DMS53 (cell line): Measurements from ENCODE around the gene METRNL.
"Not testable (repeated sequence)": the region's sequence is repeated elsewhere in the genome, so short reads cannot be mapped to it uniquely, and the experiment has no call there.

Source experiments
- DNase-seq: peaks from one replicate; lab custom pipeline; 2025; lab: John Stamatoyannopoulos, UW

METRNL gene

DNA sequence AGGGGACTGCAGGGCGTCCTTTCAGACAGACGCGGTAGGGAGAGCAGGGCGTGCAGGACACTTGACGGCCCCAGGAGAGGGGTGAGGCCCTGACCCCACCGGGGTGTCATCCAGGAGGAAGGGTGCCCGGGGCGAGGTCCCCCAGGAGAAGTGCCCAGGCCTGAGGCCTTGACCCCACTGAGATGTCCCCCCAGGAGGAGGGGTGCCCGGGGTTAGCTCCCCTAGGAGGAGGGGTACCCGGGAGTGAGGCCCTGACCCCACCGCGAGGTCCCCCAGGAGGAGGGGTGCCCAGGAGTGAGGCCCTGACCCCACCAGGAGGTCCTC, 27.2 kb upstream of the METRNL start:
- no peak for DNase-seq

DNA sequence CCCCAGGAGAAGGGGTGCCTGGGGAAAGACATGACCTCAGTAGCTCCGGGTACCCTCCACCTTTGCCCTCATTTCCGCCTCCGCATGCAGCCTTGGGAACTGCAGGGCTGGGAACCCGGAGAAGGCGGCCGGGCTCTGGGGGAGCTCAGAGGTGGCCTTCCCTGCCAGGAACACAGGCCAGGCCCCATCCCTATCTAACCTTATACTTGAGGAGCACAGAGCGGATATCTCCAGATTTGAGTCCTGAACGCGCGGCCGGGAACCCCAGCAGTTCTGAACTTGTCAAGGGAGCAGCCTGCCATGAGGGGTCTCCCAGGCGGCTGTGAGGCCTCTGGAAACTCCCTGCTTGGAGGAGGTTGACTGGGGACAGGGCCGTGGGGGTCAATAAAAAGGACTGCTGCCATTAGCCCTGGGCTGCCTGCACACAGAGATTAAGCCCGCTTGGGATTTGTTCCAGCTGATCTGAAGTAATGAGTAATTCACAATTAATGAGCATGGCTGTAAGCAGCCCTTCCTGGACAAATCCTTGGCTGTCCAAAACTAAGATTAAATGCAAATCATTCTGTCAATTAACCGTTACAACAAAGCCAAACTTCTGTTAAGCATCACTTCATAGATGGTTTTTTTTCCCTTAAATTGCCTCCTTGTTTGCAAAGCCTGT, 26.3 kb upstream of the METRNL start:
- no peak for DNase-seq

GRCh38 chr17:83053739-83054451, 25.5 kb upstream of the METRNL start:
- DNase-seq = no peak

DNA sequence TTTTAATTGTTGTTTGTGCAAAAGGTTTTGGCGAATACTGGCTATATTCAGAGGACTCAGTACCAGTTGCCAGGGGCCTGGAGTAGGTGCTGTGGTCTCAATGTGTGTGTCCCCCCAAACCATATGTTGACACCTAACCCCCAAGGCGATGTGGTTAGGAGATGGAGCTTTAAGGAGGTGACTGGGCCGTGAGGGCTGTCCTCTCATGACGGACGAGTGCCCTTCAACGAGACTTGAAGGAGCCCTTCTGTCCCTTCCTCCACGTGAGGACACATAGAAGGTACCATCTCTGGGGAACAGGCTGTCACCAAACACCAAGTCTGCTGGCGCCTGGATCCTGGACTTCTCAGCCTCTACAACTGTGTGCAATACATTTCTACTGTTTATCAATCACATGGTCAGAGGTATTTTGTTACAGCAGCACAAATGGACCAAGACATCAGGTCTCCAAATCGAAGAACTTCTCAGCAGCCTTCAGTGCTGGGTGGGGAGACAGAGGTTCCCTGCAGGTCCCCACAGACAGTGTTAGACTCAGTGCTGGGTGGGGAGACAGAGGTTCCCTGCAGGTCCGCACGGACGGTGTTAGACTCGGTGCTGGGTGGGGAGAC, 24.8 kb upstream of the METRNL start:
- DNase-seq = no peak

GRCh38 chr17:83055176-83055575, 24.2 kb upstream of the METRNL start:
- not testable (repeated sequence) for DNase-seq

DNA sequence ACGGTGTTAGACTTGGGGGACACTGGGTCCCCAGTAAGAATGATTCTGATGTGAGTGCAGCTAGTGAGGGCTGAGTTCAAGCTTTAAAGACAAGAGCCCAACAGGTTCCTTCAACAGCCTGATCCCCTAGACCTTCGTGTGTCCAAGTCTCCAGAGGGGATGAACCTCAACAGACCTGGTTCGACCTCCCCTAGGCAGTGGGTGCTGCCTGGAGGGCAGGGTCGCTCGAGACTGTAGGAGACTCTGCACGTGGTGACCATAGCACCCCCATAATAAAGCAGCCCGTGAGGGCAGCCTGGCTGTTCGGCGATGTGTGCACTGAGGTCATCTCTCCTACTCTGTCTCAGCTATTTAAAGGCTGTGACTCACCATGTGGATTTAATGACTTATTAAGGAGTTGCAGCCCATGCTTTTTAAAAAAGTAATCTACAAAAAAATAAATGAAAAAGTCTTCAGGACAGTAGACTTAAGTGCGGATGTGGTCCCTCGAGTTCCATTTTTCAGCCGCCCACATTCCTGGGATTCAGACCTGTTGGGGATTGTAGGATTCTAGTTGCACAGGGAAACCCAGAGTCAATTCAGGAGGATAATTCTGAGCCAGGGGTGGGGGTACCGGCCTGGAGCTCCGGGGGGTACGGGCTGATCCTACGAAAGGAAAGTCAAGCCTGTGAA, 23.4 kb upstream of the METRNL start:
- DNase-seq = peak; percentile 60

GRCh38 chr17:83056583-83057396, 22.6 kb upstream of the METRNL start:
- no peak for DNase-seq

GRCh38 chr17:83057397-83057761, 22.0 kb upstream of the METRNL start:
- DNase-seq = no peak

- DNase-seq = no peak
Observed at GRCh38 chr17:83057793-83058265, 21.6 kb upstream of the METRNL start.

GRCh38 chr17:83058266-83058798, 21.1 kb upstream of the METRNL start:
- no peak for DNase-seq

DNA sequence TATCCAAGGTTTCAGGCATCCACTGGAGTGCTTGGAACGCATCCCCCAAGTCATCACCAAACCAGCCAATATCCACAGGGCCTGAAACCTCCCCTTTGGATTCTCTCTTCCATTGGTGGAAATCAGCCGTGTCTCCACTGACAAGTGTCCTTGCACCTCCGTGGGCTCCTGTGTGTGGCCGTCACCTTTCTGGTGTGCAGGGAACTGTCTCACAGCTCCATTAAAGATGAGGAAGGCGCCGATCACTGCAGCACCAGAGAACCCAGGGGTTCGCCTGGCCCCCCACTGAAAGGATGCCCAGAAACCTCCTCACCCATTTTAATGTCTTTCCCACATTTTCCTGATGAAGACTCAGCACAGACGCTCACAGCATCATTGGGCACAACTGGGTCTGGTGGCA, 17.8 kb upstream of the METRNL start:
- DNase-seq = no peak

DNA sequence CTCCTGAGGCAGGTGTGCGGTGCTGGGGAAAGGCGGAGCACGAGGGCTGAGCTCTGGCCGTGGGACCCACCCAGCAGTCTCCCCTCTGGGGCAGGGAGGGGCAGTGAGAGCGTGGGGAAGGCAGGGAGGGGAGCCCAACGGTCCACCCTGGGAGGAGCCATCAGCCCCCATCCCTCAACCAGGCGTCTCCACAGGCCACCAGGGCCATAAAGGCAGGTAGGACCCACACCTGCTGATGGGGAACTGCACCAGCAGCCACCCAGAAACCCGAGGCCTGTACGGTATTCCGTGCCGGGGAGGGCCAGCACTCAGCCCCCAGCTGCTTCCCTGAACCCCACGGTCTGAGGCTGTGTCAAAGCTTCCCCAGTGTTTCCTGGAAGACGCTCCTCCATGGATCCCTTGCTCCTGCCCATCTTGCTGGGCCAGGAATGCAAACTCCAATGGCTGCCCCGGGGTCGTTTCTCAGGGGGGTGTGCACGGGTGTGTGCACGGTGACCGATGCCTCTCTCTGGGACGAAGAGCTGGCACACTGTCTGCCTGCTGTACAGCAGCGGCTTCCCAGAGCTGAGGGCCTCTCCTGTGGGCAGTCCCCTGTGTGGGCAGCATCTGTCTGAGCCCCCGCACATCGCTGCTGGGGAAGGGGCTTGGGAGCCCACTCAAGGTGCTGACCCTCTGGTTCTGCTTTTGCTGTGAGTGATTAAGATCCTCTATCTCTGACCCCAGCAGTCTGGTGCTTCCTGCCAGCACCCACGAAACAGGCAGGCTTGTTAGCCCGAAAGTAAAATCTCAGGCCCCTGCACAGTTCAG, 17.2 kb upstream of the METRNL start:
- no peak for DNase-seq

GRCh38 chr17:83062818-83063671, 16.4 kb upstream of the METRNL start:
- no peak for DNase-seq

- DNase-seq = no peak
Observed at GRCh38 chr17:83064021-83064731, 15.2 kb upstream of the METRNL start.

DNA sequence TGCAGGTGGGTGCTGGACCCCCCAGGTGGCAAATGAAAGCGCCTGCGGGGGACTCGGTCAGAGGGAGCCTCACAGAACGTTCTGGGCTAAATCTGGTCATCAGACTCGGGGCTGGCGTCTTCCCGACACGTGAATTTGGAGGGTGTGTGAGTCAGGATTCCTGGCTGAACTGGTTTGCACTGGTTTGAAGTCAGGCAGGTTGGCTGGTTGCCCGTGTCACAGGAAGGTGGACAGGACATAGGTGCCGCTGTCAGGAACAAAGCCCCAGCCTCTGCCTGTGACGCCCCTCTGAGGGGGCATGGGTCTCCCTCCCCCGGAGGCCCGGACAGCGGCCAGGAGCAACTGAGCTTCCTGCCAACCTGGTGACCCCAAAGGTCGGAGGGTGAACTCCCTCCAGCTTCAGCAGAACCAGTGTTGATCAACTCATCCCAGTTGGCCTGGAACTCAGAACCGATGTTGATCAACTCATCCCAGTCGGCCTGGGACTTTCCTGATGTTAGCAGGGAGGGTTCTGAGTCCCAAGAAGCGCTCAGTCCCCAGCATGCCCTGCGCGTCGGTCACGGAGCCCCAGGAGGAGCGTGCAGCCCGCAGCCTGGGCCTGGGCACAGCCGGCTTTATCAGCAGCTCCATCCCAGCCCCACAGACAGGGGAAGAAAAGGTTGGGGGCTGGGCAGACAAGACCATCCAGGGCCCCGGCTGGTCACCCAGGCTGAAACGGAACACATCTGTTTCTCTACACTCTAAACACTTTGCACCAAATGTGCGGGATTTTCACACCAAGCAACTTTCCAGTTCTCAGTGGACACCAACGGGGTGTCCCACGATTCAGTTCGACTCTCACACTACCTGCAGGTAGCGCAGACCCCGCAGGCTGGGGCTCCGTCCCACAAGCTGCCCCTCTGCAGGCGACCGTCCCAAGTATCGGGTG, 14.4 kb upstream of the METRNL start:
- peak; percentile 84 for DNase-seq

DNA sequence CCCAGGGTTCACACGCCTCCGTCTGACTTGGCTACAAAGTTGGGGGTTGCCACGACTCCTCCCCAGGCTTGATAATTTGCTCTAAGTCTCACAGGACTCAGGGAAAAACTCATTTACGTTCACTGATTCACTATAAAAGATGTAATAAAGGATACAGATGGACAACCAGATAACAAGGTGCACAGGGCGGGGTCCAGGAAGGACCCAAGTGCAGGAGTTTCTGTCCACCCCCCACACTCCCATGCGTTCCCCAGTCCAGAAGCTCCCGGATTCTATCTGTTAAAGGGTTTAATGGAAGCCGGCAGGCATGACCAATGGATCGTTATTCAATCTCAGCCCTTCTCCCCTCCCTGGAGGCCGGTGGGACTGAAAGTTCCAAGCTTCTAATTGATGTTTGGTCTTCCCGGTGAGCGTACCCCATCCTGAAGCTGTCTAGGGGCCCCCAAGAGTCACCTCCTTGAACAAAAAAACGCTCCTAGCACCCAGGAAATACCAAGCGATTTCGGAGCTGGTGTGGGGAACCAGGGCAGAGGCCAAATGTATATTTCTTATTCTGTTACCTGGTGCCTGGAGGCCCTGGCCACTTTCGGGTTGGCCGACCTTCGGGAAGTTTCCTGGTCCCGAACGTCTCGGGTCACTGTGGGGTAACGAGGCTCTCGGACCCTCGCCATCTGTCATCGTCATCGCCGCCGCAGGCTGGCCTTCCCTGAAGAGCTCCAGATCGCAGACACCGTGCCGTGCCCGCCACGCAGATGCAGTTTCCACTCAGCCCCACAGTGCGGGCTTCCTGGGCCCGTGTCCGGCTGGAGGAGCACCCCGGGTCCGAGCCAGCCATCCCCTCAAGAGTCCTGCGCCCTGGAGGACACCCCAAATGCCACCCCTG, 13.5 kb upstream of the METRNL start:
- DNase-seq = no peak

DNA sequence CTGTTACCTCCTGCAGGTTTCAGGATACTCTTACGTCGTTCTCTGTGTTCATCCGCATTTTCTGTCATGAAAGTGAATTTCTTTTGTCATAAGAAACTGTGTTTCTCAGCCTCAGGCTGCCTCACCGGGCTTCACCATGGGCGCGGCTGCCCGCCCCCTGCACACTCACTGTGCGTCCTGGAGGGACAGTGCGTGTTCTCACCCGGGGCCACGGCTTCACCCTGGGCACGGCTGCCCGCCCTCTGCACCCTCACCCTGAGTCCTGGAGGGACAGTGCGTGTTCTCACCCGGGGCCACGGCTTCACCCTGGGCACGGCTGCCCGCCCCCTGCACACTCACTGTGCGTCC, 12.9 kb upstream of the METRNL start:
- not testable (repeated sequence) for DNase-seq
